GM19324 (cell line): Measurements from ENCODE around the gene TUBB4A.
"Not testable (repeated sequence)": the region's sequence is repeated elsewhere in the genome, so short reads cannot be mapped to it uniquely, and the experiment has no call there.

ENCODE experiments used
- ATAC-seq: cut with Tn5 transposase; IDR thresholded peaks from one replicate; pipeline ENCODE4 v1.9.1; 2021; ENCODE audit warnings: mild to moderate bottlenecking, moderate library complexity; ENCODE audit not compliant: unreplicated experiment, low FRiP score

Gene TUBB4A

DNA sequence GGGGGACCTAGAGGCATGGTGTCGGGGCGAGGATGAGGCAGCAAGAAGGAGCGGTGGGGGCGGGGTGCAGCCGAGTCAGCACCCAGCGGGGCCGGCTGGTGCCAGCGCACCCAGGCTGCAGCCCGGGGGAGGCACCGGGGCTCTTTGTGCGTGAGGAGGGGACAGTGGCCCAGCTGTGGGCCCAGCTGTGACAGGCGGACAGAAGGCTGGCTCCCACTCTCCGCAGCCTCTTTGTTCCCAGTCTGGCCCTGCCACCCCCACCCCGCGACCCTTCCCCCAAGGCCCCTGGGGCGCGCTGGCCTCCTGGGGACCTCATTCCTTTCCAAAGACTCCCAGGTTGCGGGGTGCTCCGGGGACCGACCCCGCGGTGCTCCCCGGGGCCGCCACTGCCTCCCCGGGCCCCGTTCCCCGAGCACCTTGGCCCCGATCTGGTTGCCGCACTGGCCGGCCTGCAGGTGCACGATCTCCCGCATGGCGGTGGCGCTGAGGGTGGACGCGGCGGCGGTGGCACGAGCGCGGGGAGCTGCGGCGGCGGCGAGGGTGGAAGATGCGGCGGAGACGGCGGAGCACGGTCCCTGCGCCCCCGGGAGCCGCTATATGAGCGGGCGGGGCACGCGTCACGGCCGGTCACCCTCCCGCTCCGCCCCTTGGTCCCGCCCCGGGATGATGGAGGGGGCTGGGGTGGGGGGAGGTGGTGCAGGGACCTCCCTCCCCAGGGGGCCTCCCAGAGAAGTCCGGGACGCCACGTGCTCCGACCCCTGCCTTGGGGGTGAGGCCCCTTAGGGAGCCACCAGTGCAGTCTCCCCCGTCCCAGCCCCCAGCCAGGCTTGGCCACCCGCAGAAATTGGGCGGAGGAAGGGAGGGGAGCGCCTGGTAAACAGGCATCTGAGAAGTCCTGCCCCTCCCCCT lies at the start of gene TUBB4A:
TSS of gene TUBB4A (minus strand) at position 570 of the 909 bp plus-strand sequence. CDS start at position 473, 97 bp downstream.
- ATAC-seq: no peak

DNA sequence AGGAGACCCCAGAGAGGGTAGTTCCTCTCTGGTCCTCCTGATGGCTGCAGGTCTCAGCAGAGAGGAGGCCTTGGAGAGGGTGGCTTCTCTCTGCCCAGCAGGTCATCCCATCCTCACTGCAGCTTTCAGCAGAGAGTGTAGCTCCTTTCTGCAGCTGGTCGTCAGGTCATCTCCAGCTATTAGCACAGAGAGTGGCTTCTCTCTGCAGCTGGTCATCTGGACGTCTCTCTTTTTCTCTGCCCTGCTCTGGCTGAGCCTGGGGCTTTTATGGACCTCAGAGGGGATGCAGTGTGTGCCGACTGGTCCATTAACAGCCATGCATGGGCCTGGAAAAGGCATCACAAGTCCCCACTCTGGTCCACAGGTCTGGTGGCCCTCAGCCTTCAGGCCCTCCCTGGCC lies 49.0 kb upstream of the TUBB4A start:
- ATAC-seq: no peak

- not testable (repeated sequence) for ATAC-seq
These were observed 48.6 kb upstream of the TUBB4A start for GRCh38 chr19:6550679-6551078.

GRCh38 chr19:6543866-6544347 lies 41.8 kb upstream of the TUBB4A start:
- ATAC-seq: no peak

DNA sequence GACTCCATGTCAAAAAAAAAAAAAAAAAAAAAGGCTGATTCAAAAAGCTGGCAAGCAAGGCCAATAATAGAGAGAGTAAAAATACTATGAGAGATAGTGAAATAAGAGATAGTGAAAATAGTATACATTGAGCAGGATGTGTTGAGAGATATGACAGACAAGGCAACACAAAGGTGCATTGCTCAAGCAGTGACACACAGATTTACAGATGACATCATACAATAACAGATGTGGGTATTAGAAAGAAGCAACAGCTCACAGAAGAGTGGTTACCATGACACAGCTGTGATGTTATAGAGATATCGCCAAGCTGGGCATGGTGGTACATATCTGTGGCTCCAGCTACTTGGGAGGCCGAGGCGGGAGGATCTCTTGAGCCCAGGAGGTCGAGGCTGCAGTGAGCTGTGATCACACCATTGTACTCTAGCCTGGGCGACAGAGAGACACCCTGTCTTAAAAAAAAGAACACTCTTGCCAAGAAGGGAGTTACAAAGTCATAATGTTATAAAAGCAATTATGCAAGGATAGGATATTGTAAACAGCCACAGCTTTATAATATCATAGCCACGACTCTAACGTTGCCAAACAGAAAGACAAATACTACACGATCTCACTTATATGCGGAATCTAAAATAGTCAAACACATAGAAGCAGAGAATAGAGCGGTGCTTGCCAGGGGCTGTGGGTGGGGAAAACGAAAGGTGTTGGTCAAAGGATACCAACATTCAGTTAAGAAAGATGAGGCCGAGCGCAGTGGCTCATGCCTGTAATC lies 39.0 kb upstream of the TUBB4A start:
- no peak for ATAC-seq

GRCh38 chr19:6539514-6539913 lies 37.4 kb upstream of the TUBB4A start:
- ATAC-seq: no peak

DNA sequence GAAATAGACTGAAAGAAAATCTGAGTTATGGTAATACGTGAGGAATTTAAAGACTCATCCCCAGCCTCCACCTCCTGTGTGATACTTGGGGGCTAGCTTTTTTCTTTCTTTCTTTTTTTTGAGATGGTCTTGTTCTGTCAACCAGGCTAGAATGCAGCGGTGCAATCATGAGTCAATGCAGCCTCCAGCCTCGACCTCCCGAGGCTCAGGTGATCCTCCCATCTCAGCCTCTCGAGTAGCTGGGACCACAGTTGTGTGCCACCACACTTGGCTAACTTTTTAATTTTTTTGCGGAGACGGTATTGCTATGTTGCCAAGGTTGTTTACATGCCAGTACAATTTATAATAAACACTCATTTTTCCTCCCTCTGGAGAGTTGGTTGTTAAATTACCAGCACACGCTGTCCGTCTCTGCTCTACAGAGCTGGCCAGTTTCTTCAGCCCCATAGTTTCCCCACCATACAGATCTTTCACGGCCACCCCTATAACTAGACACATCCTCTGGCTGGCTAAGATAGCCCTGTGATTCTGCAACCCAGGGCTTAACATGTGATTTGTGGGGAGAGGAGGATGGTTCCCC lies 33.5 kb upstream of the TUBB4A start:
- no peak for ATAC-seq

GRCh38 chr19:6534451-6535093 lies 32.5 kb upstream of the TUBB4A start:
- no peak for ATAC-seq

DNA sequence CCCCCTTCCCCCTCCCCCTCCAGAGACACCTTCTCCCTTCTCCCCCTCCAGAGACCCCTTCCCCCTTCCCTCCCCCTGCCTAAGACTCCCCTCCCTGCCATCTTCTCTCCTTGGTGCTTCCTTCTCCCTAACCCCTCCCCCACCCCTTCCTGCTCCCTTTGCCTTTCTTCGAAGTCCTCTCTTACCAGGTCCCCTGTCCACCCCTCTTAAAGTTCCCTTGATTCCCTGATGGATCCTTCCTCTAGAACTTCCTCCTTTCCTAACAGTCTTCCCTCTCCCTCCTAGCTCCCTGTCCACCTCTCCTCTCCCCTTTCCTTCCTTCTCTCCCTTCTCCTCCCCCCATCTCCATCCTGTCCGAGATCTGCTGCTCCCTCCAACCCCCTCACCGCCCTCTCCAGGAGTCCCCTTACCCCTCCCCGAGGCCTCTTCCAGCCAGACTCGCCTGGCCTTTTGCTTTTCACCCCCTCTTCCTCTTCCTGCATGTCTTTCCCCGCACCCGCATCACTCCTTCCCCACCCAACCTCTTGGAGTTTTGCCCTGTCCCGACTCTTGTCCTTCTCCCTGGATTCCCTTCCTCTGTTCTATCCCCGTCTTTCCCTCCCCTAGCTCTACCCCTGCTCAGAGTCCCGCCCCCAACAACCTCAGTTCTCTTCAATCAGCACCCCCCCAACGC lies 31.8 kb upstream of the TUBB4A start:
- ATAC-seq: no peak

- no peak for ATAC-seq
These were observed 30.9 kb upstream of the TUBB4A start for GRCh38 chr19:6533000-6533328.

- ATAC-seq: no peak
These were observed 30.3 kb upstream of the TUBB4A start for GRCh38 chr19:6532244-6532999.

- no peak for ATAC-seq
These were observed 29.8 kb upstream of the TUBB4A start for GRCh38 chr19:6531956-6532243.

DNA sequence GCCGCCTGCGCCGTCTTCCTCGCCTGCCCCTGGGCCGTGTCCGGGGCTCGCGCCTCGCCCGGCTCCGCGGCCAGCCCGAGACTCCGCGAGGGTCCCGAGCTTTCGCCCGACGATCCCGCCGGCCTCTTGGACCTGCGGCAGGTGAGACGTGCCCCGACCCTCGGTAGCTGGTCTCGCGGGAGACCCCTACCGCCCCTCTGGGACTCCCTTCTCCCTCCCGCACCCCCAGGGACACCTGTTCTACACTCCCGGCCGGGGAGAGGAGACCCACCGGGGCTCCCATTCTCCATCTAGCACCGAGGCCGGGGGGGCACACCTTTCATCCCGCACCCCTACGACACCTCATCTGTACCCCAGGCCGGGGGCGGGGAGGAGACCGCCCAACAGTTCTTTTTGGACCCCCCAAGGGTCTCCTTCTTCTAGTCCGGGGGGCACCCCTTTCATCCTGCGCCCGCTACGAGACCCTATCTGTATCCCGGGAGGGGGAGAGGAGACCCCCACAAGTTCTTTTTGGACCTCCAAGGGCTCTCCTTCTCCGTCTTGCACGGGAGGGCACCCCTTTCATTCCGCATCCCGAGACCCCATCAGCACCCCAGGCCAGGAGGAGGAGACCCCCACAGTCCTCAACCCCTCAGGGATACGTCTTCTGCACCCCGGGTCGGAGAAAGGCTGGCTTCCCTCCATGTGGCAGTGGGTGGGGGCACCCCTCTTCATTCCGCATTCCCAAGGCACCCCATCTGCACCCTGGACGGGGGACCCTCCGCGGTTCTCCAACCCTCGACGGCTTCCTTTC lies 29.2 kb upstream of the TUBB4A start:
- ATAC-seq: no peak

DNA sequence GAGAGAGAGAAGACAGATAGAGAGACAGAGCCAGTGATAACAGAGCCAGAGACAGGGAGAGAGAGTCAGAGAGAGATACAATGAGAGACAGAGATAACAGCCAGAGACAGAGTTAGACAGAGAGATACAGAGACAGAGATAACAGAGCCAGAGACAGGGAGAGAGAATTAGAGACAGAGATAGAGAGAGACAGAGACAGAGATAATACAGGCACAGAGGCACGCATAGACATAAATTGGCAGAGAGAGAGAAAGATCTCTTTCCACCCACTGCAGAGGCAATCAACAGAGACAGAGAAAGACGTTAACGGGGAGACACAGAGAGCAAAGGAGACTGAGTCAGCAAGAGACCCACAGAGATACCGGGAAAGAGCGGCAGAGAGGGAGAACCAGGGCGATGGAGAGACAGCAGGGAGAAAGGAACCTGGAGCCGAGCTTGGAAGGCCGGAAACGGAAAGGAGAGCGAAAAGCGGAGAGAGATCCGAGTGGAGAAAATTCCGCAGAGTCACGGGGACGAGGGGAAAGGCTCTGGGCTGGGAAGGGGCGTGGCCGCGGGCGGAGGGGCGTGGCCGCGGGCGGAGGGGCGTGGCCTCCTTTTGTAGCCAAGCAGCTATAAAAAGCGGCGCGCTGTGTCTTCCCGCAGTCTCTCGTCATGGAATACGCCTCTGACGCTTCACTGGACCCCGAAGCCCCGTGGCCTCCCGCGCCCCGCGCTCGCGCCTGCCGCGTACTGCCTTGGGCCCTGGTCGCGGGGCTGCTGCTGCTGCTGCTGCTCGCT lies 28.5 kb upstream of the TUBB4A start, which contains the start of gene TNFSF9:
TSS of gene TNFSF9 (plus strand) at position 641 of the 777 bp plus-strand sequence. CDS start at position 652, 11 bp downstream.
- peak; percentile 41 for ATAC-seq

GRCh38 chr19:6529937-6530385 lies 27.9 kb upstream of the TUBB4A start:
- no peak for ATAC-seq

DNA sequence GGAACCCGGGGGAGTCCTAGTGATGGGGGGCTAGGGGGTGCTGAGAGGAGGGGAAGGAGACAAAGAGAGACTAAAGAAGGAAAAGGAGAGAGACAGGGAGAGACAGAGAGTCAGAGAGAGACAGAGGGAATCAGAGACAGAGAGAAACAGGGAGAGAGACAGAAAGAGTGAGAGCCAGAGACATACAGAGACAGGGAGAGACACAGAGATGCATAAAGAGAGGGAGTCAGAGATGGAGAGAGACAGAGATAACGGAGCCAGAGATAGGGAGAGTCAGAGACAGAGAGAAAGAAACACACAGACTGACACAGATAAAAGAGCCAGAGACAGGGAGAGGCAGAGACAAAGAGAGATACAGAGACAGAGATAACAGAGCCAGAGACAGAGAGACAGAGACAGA lies 27.2 kb upstream of the TUBB4A start:
- no peak for ATAC-seq

- no peak for ATAC-seq
These were observed 26.5 kb upstream of the TUBB4A start for GRCh38 chr19:6528544-6529121.
